Activated CD8-positive, alpha-beta memory T cell treated with anti-CD3 and anti-CD28 coated beads, Interleukin-2, amount 50 U/mL, for 4 hours (primary cell): ENCODE results near the gene SMIM30.
"Not testable (repeated sequence)": the region's sequence is repeated elsewhere in the genome, so short reads cannot be mapped to it uniquely, and the experiment has no call there.

Experiments used
- DNase-seq: peaks from one replicate; pipeline ENCODE4 v3.0.0-alpha.2; 2020

The SMIM30 gene

GRCh38 chr7:113118074-113118959, at the start of gene SMIM30:
TSS of gene SMIM30 (minus strand) at chr7:113118554. CDS start at chr7:113117578, 976 bp downstream.
- peak; percentile 88 for DNase-seq

GRCh38 chr7:113166176-113166575, 47.8 kb upstream of the SMIM30 start:
- not testable (repeated sequence) for DNase-seq

- DNase-seq = no peak
Measured at GRCh38 chr7:113161050-113161449, 42.7 kb upstream of the SMIM30 start.

GRCh38 chr7:113159746-113160339, 41.5 kb upstream of the SMIM30 start:
- DNase-seq = no peak

GRCh38 chr7:113158756-113159155, 40.4 kb upstream of the SMIM30 start:
- DNase-seq = no peak

GRCh38 chr7:113154117-113154516, 35.8 kb upstream of the SMIM30 start:
- no peak for DNase-seq

- no peak for DNase-seq
Measured at GRCh38 chr7:113144817-113145216, 26.5 kb upstream of the SMIM30 start.

GRCh38 chr7:113143486-113144257, 25.3 kb upstream of the SMIM30 start:
- no peak for DNase-seq

- DNase-seq = no peak
Measured at GRCh38 chr7:113142385-113143119, 24.2 kb upstream of the SMIM30 start.

- no peak for DNase-seq
Measured at GRCh38 chr7:113141803-113142202, 23.4 kb upstream of the SMIM30 start.

GRCh38 chr7:113140956-113141355, 22.6 kb upstream of the SMIM30 start:
- no peak for DNase-seq

- DNase-seq = no peak
Measured at GRCh38 chr7:113137241-113137640, 18.9 kb upstream of the SMIM30 start.

- no peak for DNase-seq
Measured at GRCh38 chr7:113134025-113134424, 15.7 kb upstream of the SMIM30 start.

GRCh38 chr7:113131367-113131766, 13.0 kb upstream of the SMIM30 start:
- DNase-seq = no peak

- no peak for DNase-seq
Measured at GRCh38 chr7:113128031-113128430, 9.7 kb upstream of the SMIM30 start.

GRCh38 chr7:113125728-113126127, 7.4 kb upstream of the SMIM30 start:
- no peak for DNase-seq

GRCh38 chr7:113122744-113123143, 4.4 kb upstream of the SMIM30 start:
- no peak for DNase-seq

- DNase-seq = no peak
Measured at GRCh38 chr7:113120647-113121046, 2.3 kb upstream of the SMIM30 start.

GRCh38 chr7:113119429-113119828, 1.1 kb upstream of the SMIM30 start:
- no peak for DNase-seq

GRCh38 chr7:113117374-113117774, 980 bp downstream of the SMIM30 start:
- DNase-seq = not testable (repeated sequence)

GRCh38 chr7:113113912-113114311, 4.4 kb downstream of the SMIM30 start:
- no peak for DNase-seq

- no peak for DNase-seq
Measured at GRCh38 chr7:113109718-113110117, 8.6 kb downstream of the SMIM30 start.

GRCh38 chr7:113100121-113100603, 18.2 kb downstream of the SMIM30 start:
- DNase-seq = no peak
